WTC11 (cell line): ENCODE results near the gene TNK2. TPM values are rescaled to one million over a fixed set of nuclear protein-coding genes. Genes with fewer than 3 reads are reported as not detected.

Source experiments
- ATAC-seq: fragments of 200-7000 bp; cut with Tn5 transposase; 2 replicates; pipeline ENCODE4 v1.10.0; 2021; ENCODE audit warnings: mild to moderate bottlenecking, moderate library complexity
- CTCF ChIA-PET: fragments of 300-600 bp; sonication (Branson Sonifier 250); formaldehyde crosslinking; loops from one replicate; lab custom pipeline; 2021; ENCODE audit warnings: antibody characterized with exemption; lab: Charles Lee
- POLR2A ChIA-PET: fragments of 350-600 bp; sonication (Branson Sonifier 250); formaldehyde crosslinking; loops from one replicate; lab custom pipeline; 2021; ENCODE audit warnings: antibody characterized with exemption; lab: Charles Lee
- DNase-seq: peaks from one replicate; pipeline ENCODE4 v3.0.0; 2021; ENCODE audit warnings: low spot score
- H3K27ac Mint-ChIP-seq: 2 replicates; pipeline ENCODE4 v1.8.0; 2021; ENCODE audit warnings: mixed read lengths
- H3K27me3 Mint-ChIP-seq: 2 replicates; pipeline ENCODE4 v1.8.0; 2021; ENCODE audit warnings: low read depth, mild to moderate bottlenecking, moderate library complexity, mixed read lengths
- H3K36me3 Mint-ChIP-seq: 2 replicates; pipeline ENCODE4 v1.8.0; 2021; ENCODE audit warnings: mixed read lengths
- H3K4me1 Mint-ChIP-seq: 2 replicates; pipeline ENCODE4 v1.8.0; 2022; ENCODE audit warnings: mixed read lengths
- H3K4me3 Mint-ChIP-seq: 2 replicates; pipeline ENCODE4 v1.8.0; 2021; ENCODE audit warnings: mild to moderate bottlenecking, moderate library complexity, mixed read lengths
- H3K9me3 Mint-ChIP-seq: 2 replicates; pipeline ENCODE4 v1.8.0; 2021; ENCODE audit warnings: mixed read lengths
- ARID4B ChIP-seq: sonication (generic); formaldehyde crosslinking; IDR thresholded peaks from 2 replicates; pipeline ENCODE4 v1.8.0; 2023; ENCODE audit warnings: missing genetic modification reagents, mild to moderate bottlenecking, borderline replicate concordance
- CREM ChIP-seq: sonication (generic); formaldehyde crosslinking; IDR thresholded peaks from 2 replicates; pipeline ENCODE4 v1.8.1; 2022; ENCODE audit warnings: mild to moderate bottlenecking, missing genetic modification reagents, moderate library complexity
- GTF2I ChIP-seq: fragments of 250-450 bp; sonication (Bioruptor Pico); conservative IDR thresholded peaks from 2 replicates; pipeline ENCODE4 v1.4.0; 2021; ENCODE audit warnings: mild to moderate bottlenecking
- PRDM15 ChIP-seq: sonication (generic); formaldehyde crosslinking; IDR thresholded peaks from 2 replicates; pipeline ENCODE4 v1.8.0; 2022; ENCODE audit warnings: missing genetic modification reagents
- PRRX2 ChIP-seq: fragments of 250-450 bp; sonication (Bioruptor Pico); IDR thresholded peaks from 2 replicates; pipeline ENCODE4 v1.8.0; 2021; ENCODE audit warnings: mild to moderate bottlenecking
- SOX15 ChIP-seq: fragments of 250-450 bp; sonication (Bioruptor Pico); IDR thresholded peaks from 2 replicates; pipeline ENCODE4 v1.9.0; 2021; ENCODE audit warnings: mild to moderate bottlenecking
- USF1 ChIP-seq: sonication (generic); formaldehyde crosslinking; IDR thresholded peaks from 2 replicates; pipeline ENCODE4 v1.8.0; 2022; ENCODE audit warnings: mild to moderate bottlenecking, missing genetic modification reagents
- ZBTB21 ChIP-seq: sonication (generic); formaldehyde crosslinking; IDR thresholded peaks from 2 replicates; pipeline ENCODE4 v1.8.1; 2023; ENCODE audit warnings: mild to moderate bottlenecking, missing genetic modification reagents, borderline replicate concordance
- ZBTB43 ChIP-seq: sonication (generic); formaldehyde crosslinking; IDR thresholded peaks from 2 replicates; pipeline ENCODE4 v1.8.1; 2023; ENCODE audit warnings: mild to moderate bottlenecking, missing genetic modification reagents
- ZMAT4 ChIP-seq: fragments of 250-450 bp; sonication (Bioruptor Pico); IDR thresholded peaks from 2 replicates; pipeline ENCODE4 v1.9.0; 2021; ENCODE audit warnings: mild to moderate bottlenecking
- ZNF512 ChIP-seq: sonication (generic); formaldehyde crosslinking; IDR thresholded peaks from 2 replicates; pipeline ENCODE4 v1.8.1; 2022; ENCODE audit warnings: missing genetic modification reagents, borderline replicate concordance
- total RNA-seq: library from RNA; stranded (reverse); gene quantifications from 3 replicates; pipeline ENCODE4 v1.2.3, GENCODE V29; 2021
- TF ChIP-seq, protein P1 (sequence below): sonication (generic); formaldehyde crosslinking; IDR thresholded peaks from 2 replicates; pipeline ENCODE4 v1.8.1; 2023; ENCODE audit warnings: mild to moderate bottlenecking, missing genetic modification reagents, borderline replicate concordance
- TF ChIP-seq, protein P2 (sequence below): sonication (generic); formaldehyde crosslinking; IDR thresholded peaks from 2 replicates; pipeline ENCODE4 v1.8.1; 2023; ENCODE audit warnings: mild to moderate bottlenecking, missing genetic modification reagents

TNK2 gene
- total RNA-seq, 1 experiment from 2014 or later: 58.4 TPM

- POLR2A ChIA-PET: no interaction called here
- ATAC-seq (no peak), DNase-seq (no peak)
- no peaks in the 10 kb centered on the region for H3K9me3 Mint-ChIP-seq
- no peak overlapping the region for H3K27ac Mint-ChIP-seq
- no peaks in the 10 kb centered on the region; the same call in 1 of the 2 replicates for H3K4me1 Mint-ChIP-seq
- H3K36me3 Mint-ChIP-seq: no peaks in the 10 kb centered on the region; the same call in 1 of the 2 replicates
- no peak overlapping the region for H3K4me3 Mint-ChIP-seq
- CTCF ChIA-PET: interaction anchor here (1.0 to 1.8 kb wide), 2 partner anchors 28 to 119 kb away, joined by 3 to 7 read pairs; no protein-coding TSS in a partner anchor
- TF ChIP-seq ARID4B (CRISPR knock-in tag) (no peak), ZNF512 (CRISPR knock-in tag) (no peak), GTF2I (CRISPR knock-in tag) (no peak), SOX15 (CRISPR knock-in tag) (no peak), PRRX2 (CRISPR knock-in tag) (no peak), ZBTB43 (CRISPR knock-in tag) (no peak), USF1 (CRISPR knock-in tag) (no peak)
- TF ChIP-seq, protein P1, sequence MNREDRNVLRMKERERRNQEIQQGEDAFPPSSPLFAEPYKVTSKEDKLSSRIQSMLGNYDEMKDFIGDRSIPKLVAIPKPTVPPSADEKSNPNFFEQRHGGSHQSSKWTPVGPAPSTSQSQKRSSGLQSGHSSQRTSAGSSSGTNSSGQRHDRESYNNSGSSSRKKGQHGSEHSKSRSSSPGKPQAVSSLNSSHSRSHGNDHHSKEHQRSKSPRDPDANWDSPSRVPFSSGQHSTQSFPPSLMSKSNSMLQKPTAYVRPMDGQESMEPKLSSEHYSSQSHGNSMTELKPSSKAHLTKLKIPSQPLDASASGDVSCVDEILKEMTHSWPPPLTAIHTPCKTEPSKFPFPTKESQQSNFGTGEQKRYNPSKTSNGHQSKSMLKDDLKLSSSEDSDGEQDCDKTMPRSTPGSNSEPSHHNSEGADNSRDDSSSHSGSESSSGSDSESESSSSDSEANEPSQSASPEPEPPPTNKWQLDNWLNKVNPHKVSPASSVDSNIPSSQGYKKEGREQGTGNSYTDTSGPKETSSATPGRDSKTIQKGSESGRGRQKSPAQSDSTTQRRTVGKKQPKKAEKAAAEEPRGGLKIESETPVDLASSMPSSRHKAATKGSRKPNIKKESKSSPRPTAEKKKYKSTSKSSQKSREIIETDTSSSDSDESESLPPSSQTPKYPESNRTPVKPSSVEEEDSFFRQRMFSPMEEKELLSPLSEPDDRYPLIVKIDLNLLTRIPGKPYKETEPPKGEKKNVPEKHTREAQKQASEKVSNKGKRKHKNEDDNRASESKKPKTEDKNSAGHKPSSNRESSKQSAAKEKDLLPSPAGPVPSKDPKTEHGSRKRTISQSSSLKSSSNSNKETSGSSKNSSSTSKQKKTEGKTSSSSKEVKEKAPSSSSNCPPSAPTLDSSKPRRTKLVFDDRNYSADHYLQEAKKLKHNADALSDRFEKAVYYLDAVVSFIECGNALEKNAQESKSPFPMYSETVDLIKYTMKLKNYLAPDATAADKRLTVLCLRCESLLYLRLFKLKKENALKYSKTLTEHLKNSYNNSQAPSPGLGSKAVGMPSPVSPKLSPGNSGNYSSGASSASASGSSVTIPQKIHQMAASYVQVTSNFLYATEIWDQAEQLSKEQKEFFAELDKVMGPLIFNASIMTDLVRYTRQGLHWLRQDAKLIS (CRISPR knock-in tag): no peak
- no peaks in the 10 kb centered on the region for H3K27me3 Mint-ChIP-seq
These were observed 41.5 kb downstream of the TNK2 start for GRCh38 chr3:195866686-195867511.

GRCh38 chr3:195865752-195866151, 42.6 kb downstream of the TNK2 start:
- Mint-ChIP-seq H3K27ac (no peak overlapping the region), H3K4me1 (peaks cover 2% of the 10 kb centered on the region), H3K36me3 (no peaks in the 10 kb centered on the region), H3K4me3 (no peak overlapping the region), H3K9me3 (no peaks in the 10 kb centered on the region), H3K27me3 (no peaks in the 10 kb centered on the region)
- CTCF ChIA-PET: interaction anchor here (1.0 kb wide), 1 partner anchor 118 kb away, joined by 3 read pairs; no protein-coding TSS in a partner anchor
- POLR2A ChIA-PET: no interaction called here
- DNase-seq: no peak
- no peak for ATAC-seq
- TF ChIP-seq CREM (CRISPR knock-in tag): no peak
- TF ChIP-seq ZBTB21 (CRISPR knock-in tag): no peak
- no peak for TF ChIP-seq ZMAT4 (CRISPR knock-in tag)
- no peak for TF ChIP-seq PRDM15 (CRISPR knock-in tag)
- TF ChIP-seq, protein P2, sequence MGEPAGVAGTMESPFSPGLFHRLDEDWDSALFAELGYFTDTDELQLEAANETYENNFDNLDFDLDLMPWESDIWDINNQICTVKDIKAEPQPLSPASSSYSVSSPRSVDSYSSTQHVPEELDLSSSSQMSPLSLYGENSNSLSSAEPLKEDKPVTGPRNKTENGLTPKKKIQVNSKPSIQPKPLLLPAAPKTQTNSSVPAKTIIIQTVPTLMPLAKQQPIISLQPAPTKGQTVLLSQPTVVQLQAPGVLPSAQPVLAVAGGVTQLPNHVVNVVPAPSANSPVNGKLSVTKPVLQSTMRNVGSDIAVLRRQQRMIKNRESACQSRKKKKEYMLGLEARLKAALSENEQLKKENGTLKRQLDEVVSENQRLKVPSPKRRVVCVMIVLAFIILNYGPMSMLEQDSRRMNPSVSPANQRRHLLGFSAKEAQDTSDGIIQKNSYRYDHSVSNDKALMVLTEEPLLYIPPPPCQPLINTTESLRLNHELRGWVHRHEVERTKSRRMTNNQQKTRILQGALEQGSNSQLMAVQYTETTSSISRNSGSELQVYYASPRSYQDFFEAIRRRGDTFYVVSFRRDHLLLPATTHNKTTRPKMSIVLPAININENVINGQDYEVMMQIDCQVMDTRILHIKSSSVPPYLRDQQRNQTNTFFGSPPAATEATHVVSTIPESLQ (CRISPR knock-in tag): no peak
